Activated B cell treated with CpG ODN at 0.5 μM for 24 hours (primary cell): Measurements from ENCODE around the gene RNMT. TPM values are rescaled to one million over a fixed set of nuclear protein-coding genes. Genes with fewer than 3 reads are reported as not detected.

Experiments
- ATAC-seq: fragments of 200-7000 bp; cut with Tn5 transposase; one replicate; pipeline ENCODE4 v1.10.0; 2021; ENCODE audit warnings: low read depth, mild to moderate bottlenecking, moderate library complexity
- CTCF ChIA-PET: fragments of 350-600 bp; sonication (Branson Sonifier 250); formaldehyde crosslinking; loops from one replicate; lab custom pipeline; 2021; ENCODE audit warnings: antibody characterized with exemption; lab: Charles Lee
- POLR2A ChIA-PET: fragments of 350-600 bp; sonication (Branson Sonifier 250); formaldehyde crosslinking; loops from one replicate; lab custom pipeline; 2021; ENCODE audit warnings: antibody characterized with exemption; lab: Charles Lee
- DNase-seq: peaks from one replicate; pipeline ENCODE4 v3.0.0; 2022
- H3K27ac Mint-ChIP-seq: one replicate; pipeline ENCODE4 v1.8.0; 2020; ENCODE audit warnings: mixed read lengths
- H3K27me3 Mint-ChIP-seq: one replicate; pipeline ENCODE4 v1.8.0; 2021; ENCODE audit warnings: mixed read lengths
- H3K36me3 Mint-ChIP-seq: one replicate; pipeline ENCODE4 v1.8.0; 2021; ENCODE audit warnings: low read depth, mixed read lengths
- H3K4me1 Mint-ChIP-seq: one replicate; pipeline ENCODE4 v1.8.0; 2021; ENCODE audit warnings: mixed read lengths
- H3K4me3 Mint-ChIP-seq: one replicate; pipeline ENCODE4 v1.8.0; 2020; ENCODE audit warnings: mild to moderate bottlenecking, mixed read lengths
- H3K9me3 Mint-ChIP-seq: one replicate; pipeline ENCODE4 v1.8.0; 2020; ENCODE audit warnings: mixed read lengths
- intact Hi-C: fragments of 100-400 bp; cut with micrococcal nuclease; formaldehyde crosslinking; loops from one replicate; pipeline ENCODE4 v1.15.1; 2024
- total RNA-seq: library from RNA; stranded (reverse); gene quantifications from 2 replicates; pipeline ENCODE4 v1.2.3, GENCODE V29; 2022
- TF ChIP-seq, protein P1 (sequence below): fragments of 200-600 bp; IDR thresholded peaks from one replicate; pipeline ENCODE4 v1.8.0; 2022; ENCODE audit warnings: antibody characterized with exemption, mild to moderate bottlenecking

The RNMT gene
- total RNA-seq, 1 donor from 2014 or later = 45.5 TPM

DNA sequence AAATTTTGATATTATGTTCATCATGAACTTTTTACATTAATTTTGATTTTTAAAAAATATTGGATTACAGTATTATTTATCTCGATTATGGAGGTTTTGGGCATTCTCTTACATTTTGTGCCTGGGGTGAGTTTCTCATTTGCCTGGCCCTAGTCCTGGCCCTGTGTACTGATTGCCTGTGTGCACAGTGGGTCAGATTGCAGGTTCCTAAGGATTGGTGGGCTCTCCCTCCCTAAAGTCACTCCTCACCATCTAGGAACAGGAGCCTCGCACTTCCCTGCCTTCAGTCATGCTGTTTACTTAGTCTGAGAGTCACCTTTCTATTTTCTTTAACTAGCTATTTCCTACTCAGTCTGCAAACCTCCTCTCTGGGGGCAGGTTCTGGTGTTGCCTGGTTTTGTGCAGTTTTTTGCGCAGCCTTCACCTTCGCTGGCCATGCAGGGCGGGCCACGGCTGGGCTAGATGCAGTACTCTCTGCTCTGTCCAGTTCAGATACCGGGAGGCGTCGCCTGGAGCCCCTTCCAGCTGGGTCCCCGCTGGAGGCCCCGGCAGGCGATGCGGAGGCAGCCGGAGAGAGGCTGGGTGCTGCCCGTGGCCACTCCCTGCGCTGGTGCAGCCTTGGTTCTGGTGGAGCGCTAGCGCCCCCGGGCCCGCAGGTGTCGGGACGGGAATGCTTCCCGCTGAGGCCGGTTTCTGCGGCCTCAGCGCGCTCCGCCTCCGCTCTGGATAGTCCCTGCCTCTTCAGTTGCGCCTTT lies 74.2 kb downstream of the RNMT start:
- H3K4me1 Mint-ChIP-seq = peaks cover 4% of the 10 kb centered on the region
- ChIA-PET POLR2A (no interaction called here), CTCF (no interaction called here)
- H3K27ac Mint-ChIP-seq = no peak overlapping the region
- ATAC-seq (no peak), DNase-seq (no peak)
- TF ChIP-seq, protein P1, sequence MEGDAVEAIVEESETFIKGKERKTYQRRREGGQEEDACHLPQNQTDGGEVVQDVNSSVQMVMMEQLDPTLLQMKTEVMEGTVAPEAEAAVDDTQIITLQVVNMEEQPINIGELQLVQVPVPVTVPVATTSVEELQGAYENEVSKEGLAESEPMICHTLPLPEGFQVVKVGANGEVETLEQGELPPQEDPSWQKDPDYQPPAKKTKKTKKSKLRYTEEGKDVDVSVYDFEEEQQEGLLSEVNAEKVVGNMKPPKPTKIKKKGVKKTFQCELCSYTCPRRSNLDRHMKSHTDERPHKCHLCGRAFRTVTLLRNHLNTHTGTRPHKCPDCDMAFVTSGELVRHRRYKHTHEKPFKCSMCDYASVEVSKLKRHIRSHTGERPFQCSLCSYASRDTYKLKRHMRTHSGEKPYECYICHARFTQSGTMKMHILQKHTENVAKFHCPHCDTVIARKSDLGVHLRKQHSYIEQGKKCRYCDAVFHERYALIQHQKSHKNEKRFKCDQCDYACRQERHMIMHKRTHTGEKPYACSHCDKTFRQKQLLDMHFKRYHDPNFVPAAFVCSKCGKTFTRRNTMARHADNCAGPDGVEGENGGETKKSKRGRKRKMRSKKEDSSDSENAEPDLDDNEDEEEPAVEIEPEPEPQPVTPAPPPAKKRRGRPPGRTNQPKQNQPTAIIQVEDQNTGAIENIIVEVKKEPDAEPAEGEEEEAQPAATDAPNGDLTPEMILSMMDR = no peak
- no peaks in the 10 kb centered on the region for H3K9me3 Mint-ChIP-seq
- H3K27me3 Mint-ChIP-seq = peaks cover 56% of the 10 kb centered on the region
- intact Hi-C loops = no loop called here
- H3K4me3 Mint-ChIP-seq = no peak overlapping the region
- no peaks in the 10 kb centered on the region for H3K36me3 Mint-ChIP-seq

DNA sequence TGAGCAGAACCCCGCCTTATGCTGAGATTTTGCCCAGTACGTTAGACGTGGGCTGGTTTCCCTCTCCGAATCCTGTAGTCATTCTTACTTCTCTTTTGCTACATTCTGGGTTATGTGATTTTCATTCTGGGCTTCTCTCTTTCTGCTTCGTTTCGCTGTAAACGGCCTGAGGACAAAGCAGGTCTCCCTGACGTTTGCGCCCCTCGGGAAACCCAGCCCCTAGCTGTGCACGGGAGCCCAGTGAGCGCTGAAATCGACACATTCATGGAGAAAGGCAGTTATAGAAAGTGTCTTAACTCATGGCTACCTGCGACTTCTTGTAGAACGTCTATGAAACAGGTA lies 74.8 kb downstream of the RNMT start:
- TF ChIP-seq, protein P1 = no peak
- H3K9me3 Mint-ChIP-seq = no peaks in the 10 kb centered on the region
- H3K4me3 Mint-ChIP-seq = no peak overlapping the region

DNA sequence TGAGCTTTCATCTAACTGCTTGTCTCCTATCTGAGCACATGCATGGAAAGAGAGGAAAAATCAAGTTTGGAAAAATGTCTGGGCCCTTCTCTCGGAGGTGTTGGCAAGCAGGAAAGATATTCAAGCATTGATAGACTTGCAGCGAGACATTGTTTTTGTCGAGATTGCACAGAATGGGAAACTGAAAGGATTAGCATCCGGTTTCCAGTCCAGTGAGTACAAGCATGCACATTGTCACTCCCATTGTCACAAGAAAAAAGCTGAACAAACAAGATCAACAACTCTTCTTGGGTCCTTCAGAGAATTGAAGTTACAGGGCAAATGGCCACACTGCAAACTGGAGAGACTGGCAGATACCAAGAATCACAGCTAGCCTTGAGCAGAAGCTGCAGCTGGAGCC lies 77.8 kb downstream of the RNMT start:
- DNase-seq (no peak), ATAC-seq (no peak)
- peaks cover 41% of the 10 kb centered on the region for H3K27me3 Mint-ChIP-seq
- peaks cover 4% of the 10 kb centered on the region for H3K4me1 Mint-ChIP-seq
- CTCF ChIA-PET = interaction anchor here (1.6 kb wide), 1 partner anchor 9 kb away, joined by 7 read pairs; no protein-coding TSS in a partner anchor
- TF ChIP-seq, protein P1 = no peak
- H3K36me3 Mint-ChIP-seq = no peaks in the 10 kb centered on the region
- POLR2A ChIA-PET = no interaction called here
- H3K4me3 Mint-ChIP-seq = no peak overlapping the region
- intact Hi-C loops = no loop called here
- no peaks in the 10 kb centered on the region for H3K9me3 Mint-ChIP-seq
- no peak overlapping the region for H3K27ac Mint-ChIP-seq

More for the DNA sequence above, 74.8 kb downstream of the RNMT start:
- no peak for ATAC-seq
- Mint-ChIP-seq H3K36me3 (no peaks in the 10 kb centered on the region), H3K27me3 (peaks cover 56% of the 10 kb centered on the region), H3K27ac (no peak overlapping the region), H3K4me1 (peaks cover 4% of the 10 kb centered on the region)
- ChIA-PET POLR2A (no interaction called here), CTCF (no interaction called here)
- intact Hi-C loops = no loop called here
- no peak for DNase-seq

DNA sequence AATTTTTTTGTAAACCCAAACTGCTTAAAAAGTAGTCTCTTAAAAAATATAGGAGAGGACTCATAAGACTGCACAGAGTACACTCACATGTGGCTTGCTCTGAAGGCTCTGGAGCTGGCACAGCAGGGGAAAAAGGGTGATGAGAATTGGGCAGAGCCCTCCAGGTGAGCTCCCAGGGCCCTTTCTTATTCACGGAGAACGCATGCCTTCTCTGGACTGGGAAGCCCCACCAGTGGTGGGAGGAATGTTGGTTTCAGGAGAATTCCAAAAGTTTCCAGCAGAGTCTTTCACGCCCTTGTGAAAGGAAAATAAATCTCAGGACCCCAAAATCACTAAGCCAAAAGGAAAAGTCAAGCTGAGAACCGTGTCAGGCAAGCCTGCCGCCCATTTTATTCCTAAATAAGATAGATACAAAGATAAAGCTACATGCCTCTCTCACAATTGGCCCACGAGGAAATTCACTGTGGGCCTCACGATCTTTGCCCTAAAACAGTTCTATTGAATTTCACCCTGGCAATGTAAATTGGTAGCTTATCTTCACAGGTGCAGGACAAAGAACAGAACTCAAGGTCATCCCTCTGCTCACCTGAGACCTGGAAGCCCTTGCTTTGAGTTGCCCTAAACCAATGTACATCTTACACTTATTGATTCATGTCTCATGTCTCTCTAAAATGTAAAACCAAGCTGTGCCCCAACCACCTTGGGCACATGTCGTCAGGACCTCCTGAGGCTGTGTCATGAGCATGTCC lies 82.0 kb downstream of the RNMT start:
- no peak for ATAC-seq
- intact Hi-C loops = no loop called here
- CTCF ChIA-PET = no interaction called here

DNA sequence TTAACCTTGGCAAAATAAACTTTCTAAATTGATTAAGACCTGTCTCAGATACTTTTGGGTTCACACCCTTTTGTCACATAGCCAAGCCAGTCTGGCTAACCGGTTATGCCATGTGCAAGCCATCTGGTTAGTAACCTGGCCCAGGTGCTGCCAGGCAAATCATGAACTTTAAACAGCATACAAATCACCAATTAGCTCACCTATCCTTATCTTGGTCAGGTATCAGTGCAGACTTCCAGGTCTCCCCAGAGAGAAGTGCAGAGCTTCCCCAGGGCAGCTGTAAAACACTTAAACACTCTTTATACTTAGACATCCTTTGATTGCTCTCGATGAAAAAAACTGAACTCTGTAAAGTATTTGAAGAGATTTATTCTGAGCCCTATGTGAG lies 82.6 kb downstream of the RNMT start:
- no peak for ATAC-seq
- Mint-ChIP-seq H3K4me1 (no peaks in the 10 kb centered on the region), H3K36me3 (no peaks in the 10 kb centered on the region), H3K9me3 (no peaks in the 10 kb centered on the region), H3K27ac (no peak overlapping the region), H3K27me3 (peaks cover 22% of the 10 kb centered on the region), H3K4me3 (no peak overlapping the region)
- TF ChIP-seq, protein P1 = no peak
- CTCF ChIA-PET = no interaction called here
- DNase-seq = no peak
- POLR2A ChIA-PET = no interaction called here
- intact Hi-C loops = no loop called here

More for the DNA sequence above, 82.0 kb downstream of the RNMT start:
- Mint-ChIP-seq H3K4me1 (no peaks in the 10 kb centered on the region), H3K27ac (no peak overlapping the region), H3K27me3 (peaks cover 23% of the 10 kb centered on the region), H3K4me3 (no peak overlapping the region), H3K9me3 (no peaks in the 10 kb centered on the region), H3K36me3 (no peaks in the 10 kb centered on the region)
- TF ChIP-seq, protein P1 = no peak
- POLR2A ChIA-PET = no interaction called here
- DNase-seq = no peak
